GM18511 (cell line): ENCODE data around the gene ASPG.

ENCODE experiments used
- ATAC-seq: cut with Tn5 transposase; IDR thresholded peaks from one replicate; pipeline ENCODE4 v1.9.1; 2021; ENCODE audit warnings: mild to moderate bottlenecking, moderate library complexity; ENCODE audit not compliant: unreplicated experiment

ASPG gene

DNA sequence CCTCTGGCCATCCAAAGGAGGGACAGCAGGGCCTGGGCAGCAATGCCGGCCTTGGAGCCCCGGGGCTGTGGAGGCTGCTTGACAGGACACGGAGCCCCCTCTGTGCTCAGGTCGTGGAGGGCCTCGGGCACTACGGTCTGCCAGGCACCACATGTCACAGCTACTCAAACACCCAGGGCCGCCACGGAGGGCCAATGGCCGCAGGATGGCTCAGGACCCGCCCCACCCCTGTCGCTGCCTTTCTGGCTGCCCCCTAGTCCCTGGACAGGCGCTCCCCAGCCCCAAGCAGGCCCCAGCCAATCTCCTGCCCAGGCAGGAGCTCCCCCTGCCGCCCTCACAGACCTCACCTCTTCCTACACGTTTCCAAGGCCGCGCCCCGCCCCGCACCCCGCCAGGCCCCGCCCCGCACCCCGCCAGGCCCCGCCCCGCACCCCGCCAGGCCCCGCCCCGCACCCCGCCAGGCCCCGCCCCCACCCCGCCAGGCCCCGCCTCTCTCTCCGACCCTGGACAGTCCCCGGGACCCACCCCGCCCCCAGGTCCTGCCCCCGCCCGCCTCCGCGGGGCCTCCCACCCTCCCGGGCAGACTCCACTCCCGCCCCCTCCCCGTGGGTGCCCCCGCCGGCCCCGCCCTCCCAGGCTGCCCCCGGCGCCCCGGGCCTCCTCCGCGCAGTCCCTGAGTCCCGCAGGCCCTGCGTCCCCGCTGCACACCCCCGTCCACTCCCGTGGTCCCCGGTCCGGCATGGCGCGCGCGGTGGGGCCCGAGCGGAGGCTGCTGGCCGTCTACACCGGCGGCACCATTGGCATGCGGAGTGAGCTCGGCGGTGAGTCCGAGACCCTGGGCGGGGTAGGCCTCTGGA is at the start of gene ASPG:
ASPG (plus strand) TSS at position 669 of the 857 bp plus-strand sequence; CDS start at position 740, 71 bp downstream.
- no peak for ATAC-seq

DNA sequence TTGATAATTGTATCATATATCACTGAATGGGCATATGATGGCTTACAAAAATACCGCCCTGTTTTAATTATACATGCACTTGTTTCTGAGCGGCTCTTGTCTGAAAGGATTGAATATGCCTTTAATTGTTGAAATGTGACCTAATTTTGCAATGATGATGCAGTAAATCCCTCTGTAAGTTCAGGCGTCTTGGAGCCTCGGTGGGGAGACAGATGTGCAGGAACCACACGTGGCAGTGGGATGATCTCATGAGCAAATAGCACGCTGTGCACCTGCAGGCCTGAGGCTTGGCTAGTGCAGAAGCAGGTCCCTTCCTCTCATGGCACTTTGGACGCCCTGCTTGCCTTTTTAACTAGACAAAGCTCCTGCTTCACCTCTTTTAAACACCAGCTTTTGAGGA is 49.3 kb upstream of the ASPG start:
- ATAC-seq: no peak

DNA sequence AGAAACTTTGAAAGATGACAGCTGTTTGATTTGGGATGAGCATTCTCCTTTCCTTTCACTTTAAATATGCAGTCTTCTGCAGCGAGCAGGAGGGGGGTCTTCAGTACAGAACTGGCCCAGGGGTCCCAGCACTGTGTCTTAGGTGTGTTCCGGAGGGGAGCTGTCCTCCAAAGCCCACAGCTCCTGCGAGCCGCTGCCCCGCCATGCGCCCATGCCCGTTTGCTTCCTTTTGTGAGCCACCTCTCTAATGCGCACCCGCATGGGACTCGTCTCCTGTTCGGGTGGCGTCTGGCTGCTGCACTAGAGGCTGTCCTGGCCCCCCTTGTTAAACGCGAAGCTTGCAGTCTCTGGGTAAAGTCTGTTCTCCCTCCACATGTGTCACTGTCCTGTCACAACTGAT is 48.4 kb upstream of the ASPG start:
- ATAC-seq: no peak

DNA sequence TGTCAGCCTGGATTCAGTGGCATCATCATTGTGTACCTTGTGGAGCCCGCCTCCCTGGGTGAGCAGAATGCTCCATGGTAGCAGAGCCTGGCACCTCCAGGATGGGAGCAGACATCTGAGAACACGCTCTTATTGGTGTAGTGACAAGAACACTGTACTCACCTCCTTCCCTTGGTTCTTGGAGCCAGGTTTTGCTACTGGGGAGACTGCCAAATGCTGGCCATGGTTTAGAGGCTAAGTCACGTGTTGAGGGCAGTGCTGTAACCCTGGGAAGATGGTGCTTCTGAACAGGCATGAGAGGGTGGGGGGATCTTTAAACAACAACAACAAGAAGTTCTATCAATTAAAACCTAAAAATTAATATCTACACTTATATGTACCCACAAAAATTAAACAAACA is 47.6 kb upstream of the ASPG start:
- ATAC-seq: no peak

DNA sequence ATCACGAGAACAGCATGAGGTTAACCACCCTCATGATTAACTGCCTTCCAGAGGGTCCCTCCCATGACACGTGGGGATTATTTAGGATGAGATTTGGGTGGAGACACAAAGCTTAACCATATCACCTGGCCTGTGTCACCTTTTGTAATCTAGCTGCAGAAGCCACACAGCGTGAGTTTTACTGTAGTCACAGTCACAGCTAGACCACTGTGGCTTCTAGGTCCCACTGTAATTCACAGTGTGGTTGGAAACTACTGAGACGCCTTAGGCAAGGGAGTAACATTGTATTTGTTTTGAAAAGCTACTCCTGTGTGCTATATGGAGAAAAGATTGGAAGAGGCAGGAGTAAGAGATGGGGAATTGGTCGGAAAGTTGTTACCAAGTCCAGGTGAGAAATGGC is 46.3 kb upstream of the ASPG start:
- no peak for ATAC-seq

DNA sequence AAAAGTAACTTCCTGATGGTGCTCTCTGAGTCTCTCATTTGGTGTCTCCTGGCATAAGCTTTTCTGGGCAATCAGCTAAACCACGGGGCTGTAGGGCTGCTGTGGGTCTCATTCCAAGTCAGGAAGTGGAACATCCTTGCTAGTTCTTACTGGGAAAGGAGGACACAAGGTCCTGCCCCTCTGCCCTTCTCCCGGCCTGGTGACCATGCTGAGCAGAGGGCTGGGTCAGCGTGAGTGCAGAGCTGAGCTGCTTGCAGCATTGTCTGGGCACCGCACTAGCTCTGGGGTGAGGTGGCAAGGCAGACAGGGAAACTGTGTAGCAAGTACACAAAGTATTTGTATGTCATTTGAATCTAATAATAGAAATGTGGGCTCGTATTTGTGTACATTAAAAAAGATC is 45.0 kb upstream of the ASPG start:
- no peak for ATAC-seq

DNA sequence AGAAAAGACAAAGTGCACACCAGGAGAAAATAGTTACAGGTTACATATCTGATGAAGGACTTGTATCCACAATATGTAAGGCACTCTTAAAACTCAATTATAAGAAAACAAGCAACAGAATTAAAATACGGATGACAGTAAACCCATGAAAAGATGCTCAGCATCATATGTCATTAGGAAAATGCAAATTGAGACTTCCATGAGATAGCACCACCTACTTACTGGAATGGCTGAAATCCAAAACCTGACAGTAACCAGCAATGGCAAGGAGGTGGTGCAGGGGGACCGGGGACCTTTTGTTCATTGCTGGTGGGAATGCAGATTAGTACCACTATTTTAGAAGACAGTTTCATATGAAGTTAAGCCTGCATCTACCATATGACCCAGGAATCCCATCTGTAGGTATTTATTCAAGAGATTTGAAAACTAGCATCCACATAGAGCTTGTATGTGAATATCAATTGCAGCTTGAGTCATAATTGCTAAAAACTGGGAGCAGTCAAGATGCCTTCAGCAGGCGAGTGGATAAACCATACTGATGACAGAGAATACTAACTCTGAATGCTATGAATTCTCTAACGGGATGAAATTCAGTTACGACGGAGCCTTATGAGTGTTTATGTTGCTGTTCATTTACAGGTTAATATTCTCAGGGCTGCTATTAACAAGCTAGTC is 43.9 kb upstream of the ASPG start:
- no peak for ATAC-seq

DNA sequence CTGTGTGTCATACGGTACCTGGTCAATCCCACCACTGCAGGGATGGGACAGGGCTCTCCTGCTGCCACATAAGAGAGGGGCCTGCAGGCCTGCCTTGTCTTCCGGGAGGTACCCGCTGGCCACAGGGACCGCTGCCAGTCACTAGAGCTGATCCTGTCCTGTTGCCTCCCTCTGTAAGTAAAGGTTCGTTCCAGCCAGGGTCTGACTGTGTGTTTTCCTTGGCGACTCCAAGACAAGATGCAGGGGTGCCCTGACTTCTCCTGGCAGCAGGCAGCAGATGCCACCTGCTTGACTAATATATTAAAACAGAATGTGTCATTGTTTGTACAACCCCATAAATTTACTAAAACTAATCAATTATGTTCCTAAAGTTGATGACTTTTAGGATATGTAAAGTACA is 41.5 kb upstream of the ASPG start:
- no peak for ATAC-seq

DNA sequence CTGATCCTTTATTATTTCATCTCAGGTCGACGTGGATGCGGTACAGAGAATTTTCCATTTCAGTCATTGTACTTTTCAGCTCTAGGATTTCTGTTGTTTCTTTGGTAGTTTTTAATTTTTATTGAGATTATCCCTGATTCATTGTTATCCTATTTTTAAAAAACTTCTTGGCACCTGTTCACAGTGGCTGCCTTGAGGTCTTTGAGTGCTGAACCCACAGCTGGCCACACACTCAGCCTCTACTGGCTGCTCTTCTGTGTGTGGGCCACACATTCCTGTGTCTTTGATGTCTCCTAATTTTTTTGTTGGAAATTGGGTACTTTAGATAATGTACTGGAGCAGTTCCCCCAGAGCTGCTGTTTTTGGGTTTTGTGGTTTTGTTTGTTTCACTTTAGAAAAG is 37.7 kb upstream of the ASPG start:
- ATAC-seq: no peak

DNA sequence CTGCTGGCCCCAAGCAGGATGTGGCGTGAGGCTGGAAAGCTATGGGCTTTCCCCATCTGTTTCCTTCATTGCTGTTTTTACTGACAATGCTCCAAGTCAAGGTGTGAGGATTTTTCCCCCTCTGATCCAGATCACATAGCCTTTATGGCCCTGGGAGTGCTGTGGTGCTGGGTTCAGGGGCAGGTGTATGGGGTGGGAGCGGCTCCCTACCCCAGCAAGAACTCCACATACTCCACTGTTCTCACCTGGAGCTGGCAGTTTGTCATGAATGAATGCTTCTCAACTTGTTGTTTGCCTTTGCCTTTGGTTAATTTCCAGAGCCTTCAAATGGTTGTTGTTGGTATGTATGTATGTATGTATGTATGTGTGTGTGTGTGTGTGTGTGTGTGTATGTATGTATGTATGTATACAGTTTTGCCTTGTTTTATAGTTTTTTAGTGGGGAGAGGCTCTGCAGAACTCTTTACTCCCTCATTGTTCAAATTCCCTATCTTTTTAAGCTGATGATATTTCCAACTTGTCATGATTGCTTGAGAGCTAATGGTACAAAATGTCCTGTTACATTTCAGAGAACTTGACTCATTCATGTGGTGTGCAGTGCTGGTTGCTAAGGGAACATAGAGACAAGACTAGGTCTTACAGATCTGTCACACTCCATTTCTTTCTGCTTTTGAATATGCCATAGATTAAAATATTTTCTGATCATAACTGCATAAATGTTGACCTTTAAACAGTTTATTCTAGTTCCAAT is 36.6 kb upstream of the ASPG start:
- no peak for ATAC-seq

DNA sequence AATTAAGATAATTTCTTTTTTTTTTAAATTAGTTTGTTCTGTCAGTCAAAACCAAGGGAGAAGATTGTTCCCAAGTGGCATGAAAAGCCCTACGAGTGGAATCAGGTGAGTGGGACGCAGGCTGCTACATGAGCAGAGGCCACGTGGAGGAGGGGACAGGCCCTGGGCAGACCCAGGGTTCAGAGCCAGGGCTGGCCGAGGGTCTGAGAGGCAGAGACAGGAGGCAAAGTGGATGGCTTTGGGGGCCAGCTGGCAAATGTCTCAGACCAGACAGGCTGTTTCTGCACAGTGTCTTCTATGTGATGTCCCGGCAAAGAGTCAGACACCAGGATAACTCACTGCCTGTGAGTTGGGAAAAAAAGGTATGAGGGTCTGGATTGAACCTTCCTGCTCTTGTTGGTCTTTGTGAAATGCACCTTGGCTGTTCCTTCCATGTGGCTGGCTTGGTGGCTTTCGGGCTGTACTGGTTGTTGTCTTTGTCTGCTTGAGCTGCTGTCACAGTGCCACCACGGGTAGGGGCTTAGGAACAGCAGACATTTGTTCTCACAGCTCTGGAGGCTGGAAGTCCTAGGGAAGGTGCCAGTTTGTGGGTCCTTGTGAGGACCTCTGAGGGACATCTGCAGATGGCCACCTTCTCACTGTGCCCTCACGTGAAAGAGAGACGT is 35.8 kb upstream of the ASPG start:
- ATAC-seq: no peak

DNA sequence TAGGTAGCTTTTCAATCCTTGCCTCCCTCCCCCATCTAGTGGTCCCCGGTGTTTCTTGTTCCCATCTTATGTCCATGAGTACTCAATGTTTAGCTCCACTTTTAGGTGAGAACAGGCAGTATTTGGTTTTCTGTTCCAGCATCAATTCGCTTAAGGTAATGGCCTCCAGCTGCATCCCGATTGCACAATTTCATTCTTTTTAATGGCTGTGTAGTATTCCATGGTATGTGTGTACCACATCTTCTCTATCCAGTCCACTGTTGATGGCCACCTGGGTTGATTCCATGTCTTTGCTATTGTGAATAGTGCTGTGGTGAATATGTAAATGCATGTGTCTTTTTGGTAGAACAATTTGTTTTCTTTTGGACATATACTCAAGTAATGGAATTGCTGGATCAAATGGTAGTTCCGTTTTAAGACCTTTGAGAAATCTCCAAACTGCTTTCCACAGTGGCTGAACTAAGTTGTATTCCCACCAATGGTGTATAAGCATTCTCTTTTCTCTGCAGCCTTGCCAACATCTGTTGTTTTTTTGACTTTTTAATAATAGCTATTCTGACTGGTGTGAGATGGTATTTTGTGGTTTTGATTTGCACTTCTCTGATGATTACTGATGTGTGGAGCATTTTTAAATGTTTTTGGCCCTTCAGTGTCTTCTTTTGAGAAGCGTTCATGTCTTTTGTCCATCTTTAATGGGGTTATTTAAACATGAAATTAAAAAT is 34.2 kb upstream of the ASPG start:
- ATAC-seq: no peak

DNA sequence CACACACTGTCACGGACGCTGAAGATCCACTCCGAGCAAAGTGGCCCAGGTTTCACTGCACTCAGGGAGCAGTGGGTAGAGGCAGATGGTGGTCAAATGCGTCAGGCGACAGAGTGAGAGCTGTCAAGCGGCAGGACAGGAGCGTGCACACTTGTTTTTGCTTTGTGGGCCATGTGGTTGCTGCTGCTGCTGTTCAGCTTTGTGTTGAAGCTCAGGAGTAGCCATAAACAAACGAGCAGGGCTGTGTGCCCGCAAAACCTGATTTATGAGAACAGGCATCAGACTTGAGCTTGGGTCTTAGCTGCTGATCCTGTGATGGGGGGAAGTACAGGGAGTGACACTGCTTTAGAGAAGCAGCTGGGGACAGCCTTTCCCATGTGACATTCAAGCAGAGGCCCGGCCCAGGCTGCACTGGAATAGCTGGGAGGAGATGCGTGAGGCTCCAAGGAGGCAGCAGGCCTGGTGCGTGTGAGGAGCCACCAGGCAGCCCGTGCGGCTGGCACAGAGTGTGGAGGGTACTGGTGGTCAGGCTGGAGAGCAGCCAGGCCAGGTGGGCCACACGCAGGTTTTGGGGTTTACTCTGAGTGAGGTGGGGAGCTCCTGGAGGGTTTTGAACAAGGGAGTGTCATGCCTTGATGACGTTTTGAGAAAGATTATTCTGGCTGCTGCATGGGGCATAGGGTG is 31.1 kb upstream of the ASPG start:
- no peak for ATAC-seq

DNA sequence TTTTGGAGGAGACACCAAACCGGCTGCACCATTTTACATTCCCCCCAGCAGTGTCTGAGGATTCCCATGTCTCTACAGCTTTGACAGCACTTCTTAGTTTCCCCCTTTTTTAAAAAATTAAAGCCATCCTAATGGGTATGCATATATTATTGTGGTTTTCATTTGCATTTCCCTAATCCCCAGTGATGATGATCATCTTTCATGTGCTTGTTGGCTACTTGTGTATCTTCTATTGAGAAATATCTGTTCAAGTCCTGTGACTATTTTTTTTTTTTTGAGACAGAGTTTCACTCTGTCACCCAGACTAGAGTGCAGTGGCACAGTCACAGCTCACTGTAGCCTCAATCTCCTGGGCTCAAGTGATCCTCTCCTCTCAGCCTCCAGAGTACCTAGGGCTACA is 23.2 kb upstream of the ASPG start:
- no peak for ATAC-seq

DNA sequence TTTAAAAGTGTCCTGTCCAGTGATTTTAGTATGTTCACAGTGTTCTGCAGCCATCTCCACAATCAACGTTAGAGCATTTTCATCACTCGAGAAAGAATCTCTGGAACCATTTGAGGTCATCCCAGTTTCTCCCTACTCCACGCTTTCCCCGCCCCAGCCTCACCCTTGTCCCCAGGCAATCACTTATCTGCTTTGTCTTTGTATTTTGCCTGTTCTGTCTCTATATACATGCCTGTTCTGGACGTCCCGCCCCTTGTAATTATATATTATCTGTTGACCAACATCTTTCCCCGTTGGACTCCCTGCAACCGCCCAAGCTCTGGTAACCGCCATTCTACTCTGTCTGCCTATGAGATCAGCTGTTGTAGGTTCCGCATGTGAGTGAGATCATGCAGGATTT is 21.5 kb upstream of the ASPG start:
- ATAC-seq: no peak

DNA sequence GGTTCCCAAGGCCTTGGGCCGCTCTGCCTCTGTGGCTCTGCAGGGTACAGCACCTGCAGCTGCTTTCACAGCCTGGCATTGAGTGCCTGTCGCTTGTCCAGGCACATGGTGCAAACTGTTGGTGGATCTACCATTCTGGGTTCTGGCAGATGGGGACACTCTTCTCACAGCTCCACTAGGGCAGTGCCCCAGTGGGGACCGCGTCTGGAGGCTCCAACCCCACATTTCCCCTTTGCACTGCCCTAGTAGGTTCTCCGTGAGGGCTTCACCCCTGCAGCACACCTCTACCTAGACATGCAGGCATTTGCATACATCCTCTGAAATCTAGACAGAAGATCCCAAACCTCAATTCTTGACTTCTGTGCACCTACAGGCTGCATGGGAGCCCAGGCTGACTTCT is 19.2 kb upstream of the ASPG start:
- ATAC-seq: no peak

DNA sequence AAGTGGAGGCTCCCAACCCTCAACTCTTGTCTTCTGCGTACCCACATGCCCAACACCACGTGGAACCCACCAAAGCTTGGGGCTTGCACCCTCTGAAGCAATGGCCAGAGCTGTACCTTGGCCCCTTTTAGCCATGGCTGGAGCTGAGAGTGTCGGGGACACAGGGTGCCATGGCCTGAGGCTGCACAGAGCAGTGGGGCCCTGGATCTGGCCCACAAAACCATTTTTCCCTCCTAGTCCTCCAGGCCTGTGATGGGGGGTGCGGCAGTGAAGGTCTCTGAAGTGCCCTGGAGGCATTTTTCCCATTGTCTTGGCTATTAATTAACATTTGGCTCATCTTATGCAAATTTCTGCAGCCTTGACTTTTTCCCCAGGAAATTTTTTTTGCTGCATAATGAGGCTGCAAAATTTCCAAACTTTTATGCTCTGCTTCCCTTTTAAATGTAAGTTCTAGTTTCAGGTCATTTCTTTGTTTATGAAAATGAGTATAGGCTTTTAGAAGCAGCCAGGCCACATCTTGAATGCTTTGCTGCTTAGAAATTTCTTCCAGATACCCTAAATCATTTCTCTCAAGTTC is 18.7 kb upstream of the ASPG start:
- ATAC-seq: no peak

DNA sequence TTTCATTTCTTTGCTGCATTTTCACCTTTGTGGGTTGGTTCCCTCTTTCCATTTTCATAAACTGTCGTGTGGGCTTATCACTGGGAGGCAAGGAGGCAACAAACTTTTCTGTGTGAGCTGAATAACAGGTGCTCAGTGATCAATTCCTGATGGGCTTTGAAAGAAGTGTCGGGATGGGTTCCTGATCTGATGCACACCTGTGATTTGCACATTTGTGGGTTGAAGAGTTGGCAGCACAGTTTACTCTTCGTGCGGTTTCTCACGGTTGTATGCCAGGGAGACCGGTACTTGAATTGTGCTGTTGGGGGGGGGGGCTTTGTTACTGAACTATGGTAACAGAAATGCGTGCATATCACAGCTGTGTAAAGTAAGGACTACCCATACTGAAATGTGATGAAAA is 16.0 kb upstream of the ASPG start:
- no peak for ATAC-seq

DNA sequence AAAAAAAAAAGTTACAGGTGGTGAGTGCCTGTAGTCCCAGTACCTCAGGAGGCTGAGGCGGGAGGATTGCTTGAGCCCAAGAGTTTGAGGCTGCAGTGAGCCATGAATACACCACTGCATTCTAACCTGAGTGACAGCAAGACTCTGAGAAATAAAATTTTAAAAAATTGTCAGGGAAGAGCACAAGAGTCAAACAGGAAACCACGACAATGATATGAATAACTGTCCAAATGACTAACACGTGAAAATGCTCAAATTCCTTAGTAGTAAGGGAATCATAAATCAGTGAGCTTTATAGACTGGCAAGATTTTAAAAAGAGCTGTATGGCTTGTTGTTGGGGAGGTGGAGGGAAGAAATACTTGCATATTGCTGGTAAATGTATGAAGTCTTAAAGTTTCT is 12.9 kb upstream of the ASPG start:
- no peak for ATAC-seq

DNA sequence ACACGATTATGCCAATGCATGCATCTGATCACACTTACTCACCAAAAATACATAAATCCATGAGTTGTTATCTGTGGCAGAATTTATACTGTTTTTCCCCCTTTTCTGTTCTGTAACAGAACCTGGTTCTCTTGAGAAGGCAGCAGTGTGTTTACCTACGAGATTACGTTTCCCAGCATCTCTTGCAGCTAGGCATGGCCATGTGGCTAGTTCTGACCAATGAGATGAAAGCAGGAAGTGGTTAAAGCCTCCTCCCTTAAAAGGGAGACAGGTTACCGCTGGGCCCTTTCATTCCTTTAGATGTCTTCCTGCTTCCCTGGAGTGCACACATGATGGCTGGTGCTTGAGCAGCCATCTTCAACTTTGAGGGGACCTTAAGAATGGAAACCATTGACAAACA is 11.7 kb upstream of the ASPG start:
- ATAC-seq: no peak
